Esophagus muscularis mucosa (tissue), 4 donors: ENCODE data around the gene TUBB4A.

Source experiments
- CTCF ChIP-seq, 3 experiments: fragments of 200-600 bp in 2 of 3; fragments of 450-650 bp in 1 of 3; sonication (generic) in 2 of 3; IDR thresholded peaks; one replicate each; pipeline ENCODE4 v1.5.1; 2017 to 2019; ENCODE audit warnings: antibody characterized with exemption in 3 of 3, mild to moderate bottlenecking in 2 of 3, moderate library complexity in 1 of 3
- EP300 ChIP-seq: sonication (generic); formaldehyde crosslinking; IDR thresholded peaks from one replicate; pipeline ENCODE4 v1.6.1; 2017; ENCODE audit warnings: antibody characterized with exemption
- POLR2A ChIP-seq: fragments of 450-650 bp; IDR thresholded peaks from one replicate; pipeline ENCODE4 v1.6.1; 2017; ENCODE audit warnings: antibody characterized with exemption, moderate library complexity, mild to moderate bottlenecking, low read depth
- POLR2AphosphoS5 ChIP-seq, 2 donors: sonication (generic); formaldehyde crosslinking; IDR thresholded peaks; one replicate each; pipeline ENCODE4 v1.6.1; 2017; ENCODE audit warnings: antibody characterized with exemption in 2 of 2

- TF ChIP-seq POLR2A (no peak), CTCF (IDR thresholded peaks at IDR 0.05) (no peak), EP300 (no peak), POLR2AphosphoS5 (IDR thresholded peaks at IDR 0.05) (no peak)
These were observed 36.4 kb downstream of the TUBB4A start for GRCh38 chr19:6465663-6466062.
